PFSK-1 (cell line): ENCODE data around the gene ZDHHC14.

Experiments
- POLR2AphosphoS5 ChIP-seq: IDR thresholded peaks from 2 replicates; pipeline ENCODE4 v1.6.1; 2012; ENCODE audit warnings: low read depth, mild to moderate bottlenecking, control low read depth, low read length, moderate library complexity
- TAF1 ChIP-seq: IDR thresholded peaks from 2 replicates; pipeline ENCODE4 v1.6.1; 2012; ENCODE audit warnings: low read length, control low read depth, borderline replicate concordance; ENCODE audit not compliant: insufficient read depth

GRCh38 chr6:157635388-157636244 lies 254.6 kb downstream of the ZDHHC14 start:
- TF ChIP-seq TAF1 (no peak), POLR2AphosphoS5 (no peak)
